Limb (tissue), 2 donors: ENCODE results near the gene IGLL1.

ENCODE experiments used
- DNase-seq, 2 donors: peaks; one replicate each; pipeline ENCODE4 v3.0.0-alpha.2; 2016; ENCODE audit errors: extremely low spot score in 2 of 2

Gene IGLL1

DNA sequence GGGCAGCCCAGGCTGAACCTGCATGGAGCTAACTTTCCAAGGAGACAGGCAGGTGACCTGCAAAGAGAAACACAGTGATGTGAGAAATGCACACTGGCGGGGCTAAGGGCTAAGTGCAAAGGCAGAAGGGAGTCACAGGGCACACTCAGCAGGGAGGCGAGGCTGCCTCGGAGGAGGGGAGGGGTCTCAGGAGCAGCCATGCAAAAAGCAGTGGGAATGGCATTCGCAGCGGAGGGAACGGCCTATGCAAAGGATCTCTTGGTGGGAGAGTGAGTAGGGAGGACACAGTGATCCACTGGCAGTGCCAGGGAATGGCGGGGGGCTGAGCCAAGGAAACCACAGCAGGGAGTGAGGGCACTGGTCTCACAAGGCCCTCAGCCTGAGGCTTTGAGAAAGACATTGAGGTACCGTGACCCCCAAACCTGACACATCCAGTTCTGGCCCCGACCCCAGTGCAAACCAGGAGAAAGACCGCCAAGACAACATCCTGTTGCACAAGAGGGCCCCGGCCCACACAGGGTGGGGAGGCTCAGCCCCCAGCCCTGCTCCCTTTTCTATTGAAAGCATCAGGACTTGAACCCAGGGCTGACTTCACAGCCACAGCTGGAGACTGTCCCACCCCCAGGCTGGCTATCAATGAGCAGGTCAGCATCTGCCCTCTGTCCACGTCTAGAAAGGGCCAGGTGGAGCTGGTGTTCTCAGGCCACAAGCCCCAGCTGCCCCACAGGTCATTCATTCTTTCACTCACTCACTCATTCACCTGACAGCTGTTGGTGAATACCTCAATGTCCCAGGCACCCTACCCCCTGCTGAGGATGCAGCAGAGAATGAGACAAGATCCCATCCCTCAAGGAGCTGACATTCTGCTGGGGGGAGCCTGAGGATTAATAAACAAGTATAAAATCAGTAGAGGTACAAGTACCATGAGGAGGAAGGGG is 50.7 kb downstream of the IGLL1 start:
- DNase-seq = peak in 1 of 2 donors; percentile 25

- DNase-seq = no peak
These were observed 51.9 kb downstream of the IGLL1 start for GRCh38 chr22:23527971-23528740.

DNA sequence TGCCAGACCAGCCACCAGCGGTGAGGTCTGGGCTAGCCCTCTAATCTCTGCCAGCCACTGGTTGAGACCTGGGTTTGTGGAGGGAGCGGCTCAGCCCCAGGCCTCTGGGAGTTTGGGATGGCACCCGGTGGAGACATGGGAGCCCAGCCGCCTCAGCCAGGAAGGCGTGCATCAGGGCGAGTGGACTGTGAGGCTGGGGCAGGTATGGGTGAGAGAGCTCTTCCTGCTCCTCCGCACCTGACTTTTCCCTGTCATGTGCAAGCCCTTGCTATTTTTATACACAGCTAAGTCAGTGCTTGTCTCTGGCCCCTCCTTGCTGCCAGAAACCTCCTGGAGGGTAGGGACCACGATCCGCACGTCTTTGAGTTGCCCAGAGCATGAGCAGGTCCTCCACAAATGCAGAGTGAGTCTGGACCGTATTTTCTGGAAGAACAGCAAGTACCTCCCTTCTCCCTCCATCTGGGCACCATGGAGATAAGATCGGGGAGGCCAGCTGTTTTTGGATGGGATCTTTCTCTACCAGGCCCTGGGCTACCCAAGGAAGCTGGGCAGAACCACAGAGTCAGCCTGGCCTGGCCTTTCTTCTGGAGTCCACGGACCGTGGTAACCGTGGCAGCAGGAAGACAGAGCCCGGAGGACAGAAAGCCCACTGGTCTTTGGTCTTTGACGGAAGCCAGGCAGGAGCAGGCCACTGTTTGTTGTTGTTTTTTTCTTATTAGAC is 53.3 kb downstream of the IGLL1 start:
- no peak for DNase-seq

GRCh38 chr22:23525510-23525909 is 54.6 kb downstream of the IGLL1 start:
- DNase-seq = no peak

GRCh38 chr22:23524226-23524625 is 55.9 kb downstream of the IGLL1 start:
- no peak for DNase-seq

DNA sequence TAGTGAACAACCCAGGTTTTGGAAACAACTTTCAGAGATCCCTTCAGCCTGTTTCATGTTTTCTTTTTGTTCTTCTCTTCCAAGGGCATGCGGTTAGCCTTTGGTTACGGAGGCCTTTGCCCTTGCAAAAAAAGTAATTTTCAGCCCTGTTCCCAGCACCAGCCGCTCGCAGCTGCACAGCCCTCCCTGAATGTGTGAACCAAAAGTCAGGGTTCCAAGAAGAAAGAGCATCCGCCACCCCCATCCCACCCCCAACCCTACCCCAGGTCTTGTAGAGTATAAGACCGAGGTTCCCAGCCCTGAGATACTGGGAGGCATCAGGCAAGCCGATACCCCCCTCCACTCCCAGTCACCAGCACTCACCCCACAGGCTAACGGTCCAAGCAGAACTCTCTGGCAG is 56.4 kb downstream of the IGLL1 start:
- peak in 1 of 2 donors; percentile 29 for DNase-seq
